ENCODE results near the gene COQ5.
"Not testable (repeated sequence)": the region's sequence is repeated elsewhere in the genome, so short reads cannot be mapped to it uniquely, and the experiment has no call there.

COQ5 gene

DNA sequence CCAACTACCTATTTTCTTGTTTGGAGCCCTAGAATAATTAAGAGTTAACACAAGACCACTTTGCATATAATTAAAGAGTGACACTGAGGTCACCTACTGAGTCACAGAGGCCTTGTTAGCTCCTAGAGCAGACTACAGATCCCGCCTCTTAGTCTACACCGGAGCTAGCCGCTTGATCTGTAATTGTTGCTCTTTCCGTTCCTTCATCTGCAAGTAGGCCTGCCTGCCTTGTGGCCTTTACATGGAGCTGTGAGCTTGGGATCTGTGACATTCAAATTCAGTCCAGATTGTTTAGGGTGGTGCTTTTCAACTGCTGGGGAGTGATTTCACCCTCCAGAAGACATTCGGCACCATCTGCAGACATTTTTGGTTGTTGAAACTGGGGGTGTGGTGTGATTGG is 38.6 kb downstream of the COQ5 start:
- intact Hi-C loops (cut with DNase I): no loop called here
- DNase-seq: no peak

DNA sequence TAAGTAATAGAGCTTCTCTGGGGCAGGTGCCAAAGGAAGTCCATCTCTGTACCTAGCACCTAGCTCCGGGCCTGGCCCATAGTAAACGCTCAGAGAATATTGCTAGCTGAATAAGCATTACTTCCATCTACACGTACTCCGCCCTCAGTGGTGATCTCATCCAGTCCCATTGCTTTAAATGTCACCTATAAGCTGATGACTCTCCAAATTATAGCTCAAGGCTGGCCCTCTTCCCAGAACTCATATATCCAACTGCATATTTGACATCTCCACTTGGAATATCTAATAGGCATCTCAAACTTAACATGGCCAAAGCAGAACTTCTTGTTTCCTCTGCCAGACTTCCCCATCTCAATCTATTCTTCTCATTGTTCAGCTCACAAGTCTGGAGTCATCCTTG is 39.9 kb downstream of the COQ5 start:
- intact Hi-C loops (cut with DNase I): no loop called here
- peak in 2 of 42 donors; percentile 14 to 15 for DNase-seq

DNA sequence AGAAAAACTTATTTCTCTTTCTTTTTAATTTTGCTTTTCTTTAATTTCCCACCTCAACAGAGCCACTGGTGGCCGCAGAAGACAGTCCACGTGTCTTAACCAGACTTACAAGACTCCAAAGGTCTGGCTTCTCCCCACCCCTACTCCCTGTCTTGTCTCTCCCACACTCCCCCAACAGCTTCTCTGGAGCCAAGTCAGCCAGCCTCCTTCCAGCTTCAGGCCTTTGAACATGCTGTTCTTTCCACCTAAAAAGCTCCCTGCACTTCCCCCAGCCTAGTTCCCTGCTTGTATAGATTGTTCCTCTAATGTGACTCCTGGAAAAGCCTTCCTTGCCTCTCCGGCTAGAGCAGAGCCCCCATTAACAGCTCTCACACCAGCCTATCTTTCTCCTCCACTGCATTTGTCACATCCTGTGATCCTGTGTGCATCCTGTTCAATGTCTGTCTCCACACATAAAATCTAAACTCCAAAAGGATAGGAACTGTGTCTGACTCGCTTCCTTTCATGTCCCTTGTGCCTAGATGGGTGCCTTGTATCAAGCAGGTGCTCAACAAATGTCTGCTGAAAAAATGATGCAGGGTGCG is 40.8 kb downstream of the COQ5 start:
- DNase-seq: peak in 38 of 42 donors; percentile 18 to 76 (median 49)
- intact Hi-C loops (cut with DNase I): no loop called here

DNA sequence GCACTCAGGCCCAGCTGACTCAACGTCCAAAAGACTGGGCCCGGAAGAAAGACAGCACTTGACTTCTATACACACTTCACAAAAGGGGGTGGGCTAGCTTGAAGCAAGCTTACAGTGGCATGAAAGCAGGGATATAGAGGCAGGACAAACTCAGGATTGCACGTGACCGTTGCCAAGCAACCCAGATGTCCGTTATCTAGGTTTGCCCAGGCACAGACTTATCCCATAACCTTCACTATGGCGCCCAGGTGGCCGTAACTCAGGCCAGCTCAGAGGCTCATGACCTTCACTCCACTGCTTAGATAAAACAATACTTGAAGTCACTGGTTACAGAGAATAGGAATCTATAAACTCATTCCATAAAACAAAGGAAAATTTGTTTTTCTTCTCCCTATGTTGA is 41.4 kb downstream of the COQ5 start:
- intact Hi-C loops (cut with DNase I): not testable (repeated sequence)
- DNase-seq: peak in 1 of 42 donors; percentile 17

DNA sequence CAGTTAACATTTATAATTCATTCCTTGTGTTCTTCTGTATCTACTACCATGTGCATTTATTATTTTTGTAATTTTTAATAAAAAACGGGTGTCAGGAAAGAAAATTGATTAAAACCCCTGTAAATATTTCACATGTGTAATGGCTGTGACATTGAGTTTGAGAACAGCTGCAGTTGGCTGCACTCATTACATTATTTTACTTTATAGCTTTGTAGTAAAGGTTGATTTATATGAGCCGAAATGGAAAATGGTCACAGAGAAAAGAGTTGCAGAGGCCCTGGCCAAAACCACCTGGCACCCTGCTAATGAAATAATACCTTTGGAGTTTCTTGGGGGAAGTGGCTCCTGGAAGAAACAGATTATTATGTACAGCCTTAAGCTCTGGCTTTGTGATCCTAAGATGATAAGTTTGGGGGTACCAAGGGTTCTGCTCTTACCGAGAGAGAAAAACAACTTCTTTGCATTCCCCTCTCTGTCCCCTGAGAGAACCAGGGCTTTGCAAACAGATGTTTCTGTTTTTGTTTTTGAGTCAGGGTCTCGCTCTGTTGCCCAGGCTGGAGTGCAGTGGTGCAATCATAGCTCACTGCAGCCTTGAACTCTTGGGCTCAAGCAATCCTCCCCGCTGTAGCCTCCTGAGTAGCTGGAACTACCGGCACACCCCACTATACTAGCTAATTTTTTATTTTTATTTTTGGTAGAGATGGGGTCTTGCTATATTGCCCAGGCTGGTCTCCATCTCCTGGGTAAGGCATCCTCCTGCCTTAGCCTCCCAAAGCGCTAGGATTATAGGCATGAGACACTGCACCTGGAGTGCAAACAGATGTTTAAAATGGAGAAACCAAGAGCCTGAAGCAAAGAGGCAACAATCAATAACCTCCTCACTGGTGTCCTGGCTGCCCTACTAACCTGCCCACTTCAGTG is 42.7 kb downstream of the COQ5 start:
- no peak for DNase-seq
- intact Hi-C loops (cut with DNase I): no loop called here

DNA sequence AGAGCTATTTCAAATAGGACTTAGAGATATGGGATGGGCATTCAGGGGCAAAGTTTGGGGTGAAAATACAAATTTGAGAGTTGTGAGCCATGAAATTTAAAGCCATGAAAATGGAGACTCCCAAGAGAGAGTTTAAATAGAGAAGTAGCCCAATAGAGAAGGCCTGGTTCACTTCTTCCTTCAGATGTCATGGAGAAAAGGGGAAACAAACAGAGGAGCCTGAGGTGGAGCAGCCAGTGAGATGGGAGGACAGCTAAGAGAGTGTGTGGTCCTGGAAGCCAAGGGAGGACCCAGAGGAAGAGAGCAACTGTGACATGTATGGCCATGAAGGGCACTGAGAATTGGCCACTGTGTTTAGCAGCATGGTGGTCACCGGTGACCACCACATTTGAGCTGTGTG is 45.3 kb downstream of the COQ5 start:
- no peak for DNase-seq
- intact Hi-C loops (cut with DNase I): no loop called here

DNA sequence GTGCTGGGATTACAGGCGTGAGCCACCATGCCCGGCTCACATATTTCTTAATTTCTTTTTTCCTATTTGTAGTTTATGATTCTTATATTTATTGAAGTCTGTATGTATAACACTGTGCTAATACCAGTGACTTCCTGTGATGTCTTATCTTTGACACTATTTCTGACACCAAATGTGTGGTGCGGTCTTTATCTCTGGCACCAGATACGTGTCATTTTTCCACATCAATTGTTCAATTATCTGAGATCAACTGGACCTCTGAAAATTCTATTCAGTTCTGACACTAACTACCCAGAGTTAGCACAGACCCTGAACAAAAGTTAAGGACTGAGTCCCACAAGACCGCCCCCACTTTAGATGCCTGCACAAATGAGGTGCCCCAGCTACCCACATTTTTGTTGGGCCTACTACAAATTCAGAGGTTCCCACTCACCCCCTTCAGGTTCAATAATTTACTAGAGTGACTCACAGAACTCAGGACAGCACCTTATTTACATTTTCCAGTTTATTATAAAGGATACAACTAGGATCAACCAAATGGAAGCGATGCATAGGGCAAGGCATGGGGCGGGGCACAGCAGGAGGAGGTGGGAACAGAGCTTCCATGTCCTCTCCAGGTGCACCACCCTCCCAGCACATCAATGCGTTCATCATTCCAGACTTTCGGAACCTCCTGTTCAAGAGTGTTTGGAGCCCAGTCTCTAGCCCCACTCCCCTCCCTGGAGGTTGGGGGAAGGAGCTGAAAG is 47.8 kb downstream of the COQ5 start:
- intact Hi-C loops (cut with DNase I): no loop called here
- no peak for DNase-seq

DNA sequence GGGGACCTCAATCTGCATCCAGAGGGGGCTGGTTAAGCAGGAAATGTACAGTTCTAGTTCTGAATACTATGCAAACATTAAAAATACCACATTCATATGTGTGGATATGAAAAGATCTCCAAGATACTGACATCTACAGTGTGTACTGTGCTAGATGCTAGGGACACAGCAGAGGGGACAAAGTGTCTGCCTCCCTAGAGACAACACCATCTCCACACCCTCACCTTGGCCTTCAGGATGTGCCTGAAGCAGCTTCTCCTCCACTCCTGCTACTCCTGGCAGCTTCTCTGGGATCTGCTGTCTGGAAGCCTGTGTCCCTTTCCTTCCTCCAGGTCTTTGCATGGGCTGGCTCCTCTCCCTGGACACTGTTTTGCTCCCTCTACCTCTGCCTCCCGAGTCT is 48.7 kb downstream of the COQ5 start:
- no peak for DNase-seq
- intact Hi-C loops (cut with DNase I): no loop called here

DNA sequence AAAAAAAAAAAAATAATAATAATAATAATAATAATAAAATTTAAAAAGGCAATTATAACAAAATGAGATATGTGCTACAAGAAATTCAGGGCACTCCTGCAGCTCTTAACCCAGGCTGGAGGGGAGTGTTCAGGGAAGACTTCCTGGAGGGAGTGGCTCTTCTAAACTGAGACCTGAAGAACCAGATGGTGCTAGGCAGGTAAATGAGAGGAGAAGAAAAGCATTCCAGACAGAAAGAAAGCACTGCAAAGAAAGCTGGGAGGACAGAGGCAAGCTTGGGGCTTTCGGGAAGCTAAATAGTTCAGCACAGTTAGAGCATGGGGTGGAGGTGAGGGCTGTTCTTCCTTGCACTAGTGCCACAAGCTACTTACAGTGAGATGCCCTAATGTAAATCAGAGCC is 49.5 kb downstream of the COQ5 start:
- intact Hi-C loops (cut with DNase I): no loop called here
- no peak for DNase-seq

DNA sequence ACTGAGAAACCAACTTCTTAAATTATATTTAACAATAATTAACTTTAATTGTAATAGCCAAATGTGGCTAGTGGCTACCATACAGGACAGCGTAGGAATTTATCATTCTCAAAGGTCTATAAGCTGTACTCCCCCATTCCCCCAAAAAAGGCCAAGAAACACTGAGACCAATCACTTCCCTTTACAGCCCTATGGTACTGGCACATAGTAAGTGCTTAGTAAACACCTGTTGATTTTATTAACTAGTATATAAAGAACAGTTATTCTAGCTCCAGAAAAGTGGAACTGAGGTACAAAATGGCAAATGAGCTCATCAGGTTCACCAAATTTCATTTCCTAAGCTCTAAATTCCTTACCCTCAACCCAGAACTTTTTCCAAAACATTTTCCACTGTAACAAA is 53.3 kb downstream of the COQ5 start:
- intact Hi-C loops (cut with DNase I): no loop called here
- DNase-seq: no peak

DNA sequence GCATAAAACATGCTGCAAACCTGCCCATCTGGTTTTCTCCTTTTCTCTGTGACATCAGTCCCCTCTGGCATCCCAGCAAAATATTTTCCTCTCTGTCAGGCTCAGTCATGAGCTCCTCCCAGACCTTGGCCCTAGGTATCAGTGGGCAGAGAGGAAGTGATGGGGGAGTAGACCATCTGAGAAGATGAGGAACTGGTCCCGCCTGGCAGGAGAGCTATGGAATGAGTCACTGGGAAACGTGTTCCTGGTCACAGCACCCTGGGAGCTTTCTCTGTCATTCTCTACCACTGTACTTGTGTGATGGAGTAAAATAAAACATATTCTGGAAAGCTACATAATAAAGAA is 54.4 kb downstream of the COQ5 start:
- intact Hi-C loops (cut with DNase I): no loop called here
- peak in 24 of 42 donors; percentile 13 to 77 (median 39) for DNase-seq

DNA sequence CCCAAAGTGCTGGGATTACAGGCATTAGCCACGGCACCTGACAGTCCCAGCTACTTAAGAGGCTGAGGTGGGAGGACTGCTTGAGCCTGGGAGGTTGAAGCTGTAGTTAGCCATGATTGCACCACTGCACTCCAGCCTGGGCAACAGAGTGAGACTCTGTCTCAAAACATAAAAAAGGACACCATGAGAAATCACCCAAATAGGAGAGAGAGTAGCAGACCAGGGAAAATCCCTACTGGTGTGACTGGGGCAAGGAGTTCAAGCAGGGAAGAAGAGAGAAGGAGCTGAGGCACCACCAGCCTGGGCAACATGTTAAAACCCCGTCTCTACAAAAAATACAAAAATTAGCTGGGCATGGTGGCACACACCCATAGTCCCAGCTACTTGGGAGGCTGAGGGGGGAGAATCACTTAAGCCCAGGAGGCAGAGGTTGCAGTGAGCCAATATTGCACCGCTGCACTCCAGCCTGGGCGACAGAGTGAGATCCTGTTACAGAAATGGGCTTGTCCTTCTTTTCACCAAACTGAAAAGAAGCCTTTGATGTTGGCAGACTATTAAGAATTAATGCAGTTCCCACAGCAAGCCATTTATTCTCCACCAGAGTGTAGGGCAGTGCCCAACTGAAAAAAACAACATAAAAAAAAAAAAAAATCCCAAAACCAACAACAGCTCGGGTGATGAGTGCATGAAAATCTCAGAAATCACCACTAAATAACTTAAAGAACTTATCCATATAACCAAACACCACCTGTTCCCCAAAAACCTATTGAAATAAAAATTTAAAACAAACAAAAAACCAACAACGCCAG is 54.9 kb downstream of the COQ5 start:
- no peak for DNase-seq
- intact Hi-C loops (cut with DNase I): no loop called here

DNA sequence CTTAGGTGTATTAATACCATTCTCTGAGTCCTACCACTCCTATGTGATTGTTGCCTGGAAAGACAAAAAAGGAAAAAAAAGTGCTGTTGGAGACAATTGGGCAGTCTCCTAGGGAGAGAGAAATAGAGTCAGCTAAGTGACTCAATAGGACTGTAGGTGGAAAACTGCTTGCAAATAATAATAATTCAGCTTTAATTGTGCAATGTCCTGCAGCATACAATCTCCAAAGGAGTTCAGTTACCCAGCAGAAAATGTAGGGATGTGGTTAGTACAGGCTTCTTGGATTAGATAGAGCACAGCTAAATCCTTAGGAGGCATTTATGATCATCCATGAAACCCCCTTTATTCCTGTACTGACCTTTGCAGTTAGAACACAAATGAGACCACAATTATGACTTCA is 56.4 kb downstream of the COQ5 start:
- intact Hi-C loops (cut with DNase I): no loop called here
- no peak for DNase-seq

DNA sequence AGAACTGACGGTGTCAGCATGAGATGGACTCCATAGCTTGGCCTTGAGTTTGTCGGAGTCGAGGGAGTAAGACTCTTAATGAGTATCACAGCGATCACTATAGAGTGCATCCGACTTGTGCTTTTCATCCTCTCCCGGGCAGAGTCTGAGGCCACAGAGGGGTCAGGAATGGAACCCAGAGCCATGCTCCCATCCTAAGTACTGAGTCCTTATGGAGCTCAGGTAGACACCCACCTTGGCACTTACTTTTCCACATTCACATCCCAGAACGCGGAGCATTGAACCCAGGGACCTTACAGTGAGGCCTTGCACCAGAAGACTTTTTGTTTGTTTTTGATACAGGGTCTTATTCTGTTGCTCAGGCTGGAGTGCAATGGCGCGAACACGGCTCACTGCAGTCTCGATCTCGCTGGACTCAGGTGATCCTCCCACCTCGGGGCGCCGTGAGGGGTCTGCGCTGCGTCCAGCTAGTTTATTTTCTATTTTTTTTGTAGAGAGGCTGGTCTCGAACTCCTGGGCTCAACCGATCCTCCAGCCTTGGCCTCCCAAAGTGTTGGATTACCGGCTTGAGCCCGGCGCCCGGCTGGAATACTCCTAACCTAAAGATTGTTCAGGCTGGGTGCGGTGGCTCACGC is 58.7 kb downstream of the COQ5 start:
- intact Hi-C loops (cut with DNase I): no loop called here

DNA sequence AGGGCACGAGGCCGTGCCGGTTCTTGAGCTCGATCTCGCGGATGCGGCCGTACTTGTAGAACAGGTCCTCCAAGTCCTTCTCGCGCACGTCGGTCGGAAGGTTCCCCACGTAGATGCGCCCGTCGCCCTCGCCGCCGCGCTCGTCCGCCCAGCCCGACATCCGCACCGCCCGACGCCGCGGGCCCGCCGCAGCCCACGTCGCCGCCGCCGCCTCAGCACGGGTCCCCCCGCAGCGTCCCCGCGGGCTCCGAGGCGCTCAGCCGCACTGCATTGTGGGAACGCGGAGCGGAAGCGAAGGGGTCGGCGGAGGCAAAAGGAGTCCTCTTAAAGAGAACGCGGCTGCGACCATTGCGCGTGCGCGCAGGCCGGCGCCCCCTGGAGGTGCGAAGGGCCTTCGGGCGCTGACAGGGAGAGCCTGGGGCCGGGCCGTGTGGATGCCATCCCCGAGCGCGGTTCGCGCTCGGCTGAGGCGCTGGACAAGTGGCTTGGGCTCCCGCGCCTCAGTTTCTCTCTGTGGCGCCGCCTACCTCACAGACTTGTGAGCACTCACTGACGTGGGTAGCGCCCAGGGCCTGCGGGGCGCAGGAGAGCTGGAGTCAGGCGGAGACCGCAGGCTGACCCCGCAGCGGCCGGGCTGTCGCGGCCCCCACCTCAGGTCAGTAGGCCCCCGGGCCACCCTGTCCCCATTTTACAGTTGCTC is 59.4 kb downstream of the COQ5 start, which contains the start of gene SRSF9:
Gene SRSF9 (minus strand): TSS at position 299 of the 700 bp plus-strand sequence. CDS start 139 bp downstream, at position 160.
- DNase-seq: peak; percentile 88 to 99 (median 96)
- intact Hi-C loops (cut with DNase I): loop anchor here (5.0 kb wide), 1 partner anchor 58 kb away; the partner anchor contains the start of gene COQ5

More for the DNA sequence above, 58.7 kb downstream of the COQ5 start:
- DNase-seq: no peak

DNA sequence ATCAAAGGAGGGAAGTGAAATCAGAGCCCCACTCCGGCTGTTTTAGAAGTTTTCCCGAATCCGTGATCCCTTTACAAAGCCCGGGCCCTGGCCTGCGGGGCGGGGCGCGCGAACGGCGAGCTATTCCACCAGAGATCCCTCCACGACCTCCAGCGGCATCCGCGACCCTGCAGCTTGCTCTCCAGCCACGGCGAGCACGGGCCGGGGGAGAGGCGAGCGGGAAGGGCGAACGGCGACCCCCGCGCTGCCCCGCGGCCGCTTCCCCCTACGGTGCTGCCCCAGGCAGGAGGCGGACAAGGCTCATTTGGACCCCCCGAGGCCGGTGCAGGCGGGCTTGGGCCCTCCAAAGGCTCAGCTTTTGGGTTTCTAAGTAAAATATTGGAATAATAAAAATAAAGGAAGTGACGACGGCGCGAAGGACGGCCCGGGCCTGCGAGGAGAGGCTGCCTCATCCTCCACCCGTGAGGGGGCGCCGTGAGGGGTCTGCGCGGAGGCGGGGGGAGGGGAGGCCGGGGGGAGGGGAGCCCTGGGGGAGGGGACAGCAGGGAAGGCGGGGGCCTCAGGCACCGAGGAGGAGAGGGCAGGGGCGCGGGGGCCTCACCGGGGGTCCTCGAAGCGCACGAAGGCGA is 60.0 kb downstream of the COQ5 start:
- peak in 40 of 42 donors; percentile 12 to 75 (median 52) for DNase-seq
- intact Hi-C loops (cut with DNase I): loop anchor here (5.0 kb wide), 1 partner anchor 58 kb away; the partner anchor contains the start of gene COQ5

DNA sequence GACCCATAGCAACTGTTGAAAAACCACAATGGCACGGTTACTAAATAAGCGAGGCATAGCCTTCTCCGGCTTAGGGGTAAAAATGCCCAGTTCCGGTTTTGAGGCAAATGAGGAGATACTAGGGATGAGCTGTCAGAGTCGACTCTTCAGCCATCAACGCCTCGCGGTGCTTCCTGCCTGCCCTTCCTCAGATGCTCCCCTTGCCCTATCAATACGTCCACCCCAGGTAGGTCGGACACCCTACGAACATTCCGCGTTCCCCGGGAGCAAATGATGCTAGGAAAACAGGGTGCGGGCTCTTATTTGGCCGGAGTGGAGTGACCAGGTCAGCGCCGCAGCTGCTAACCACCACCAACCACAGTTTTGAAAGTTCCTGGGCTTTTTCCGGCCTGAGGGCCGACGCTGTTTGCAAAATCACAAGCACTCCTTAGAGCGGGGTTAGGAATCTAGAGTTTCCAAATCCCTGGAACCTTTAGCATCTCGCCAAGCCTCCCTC is 60.6 kb downstream of the COQ5 start:
- peak in 5 of 42 donors; percentile 8 to 44 (median 21) for DNase-seq
- intact Hi-C loops (cut with DNase I): loop anchor here (5.0 kb wide), 1 partner anchor 59 kb away; the partner anchor contains the start of gene COQ5
